Posterior vena cava (tissue), 2 donors: ENCODE data around the gene LMOD1. TPM values are rescaled to one million over a fixed set of nuclear protein-coding genes. Genes with fewer than 3 reads are reported as not detected.
"Not testable (repeated sequence)": the region's sequence is repeated elsewhere in the genome, so short reads cannot be mapped to it uniquely, and the experiment has no call there.

Experiments used
- DNase-seq: peaks from one replicate; pipeline ENCODE4 v3.0.0-alpha.2; 2020; ENCODE audit warnings: low spot score
- intact Hi-C, 2 donors: fragments of 100-400 bp; cut with DNase I; formaldehyde crosslinking; loops; one replicate each; pipeline versions ENCODE4 v1.14.1 to v1.14.2; 2022 to 2023
- total RNA-seq, 2 donors: library from RNA; stranded (reverse); fragmentation: NEBNext Ultra II Directional; extraction: Animal tissue kit (Norgen Biotek cat#: 25700); gene quantifications; one replicate each; pipeline ENCODE4 v1.2.1, GENCODE V29; 2021
- donor health status: DM: yes; HTN: yes; CAD: no.
- donor health status: DM: yes; HTN: yes; CAD: no.

LMOD1 gene
- total RNA-seq, 2 donors from 2014 or later = 297 to 440 TPM

DNA sequence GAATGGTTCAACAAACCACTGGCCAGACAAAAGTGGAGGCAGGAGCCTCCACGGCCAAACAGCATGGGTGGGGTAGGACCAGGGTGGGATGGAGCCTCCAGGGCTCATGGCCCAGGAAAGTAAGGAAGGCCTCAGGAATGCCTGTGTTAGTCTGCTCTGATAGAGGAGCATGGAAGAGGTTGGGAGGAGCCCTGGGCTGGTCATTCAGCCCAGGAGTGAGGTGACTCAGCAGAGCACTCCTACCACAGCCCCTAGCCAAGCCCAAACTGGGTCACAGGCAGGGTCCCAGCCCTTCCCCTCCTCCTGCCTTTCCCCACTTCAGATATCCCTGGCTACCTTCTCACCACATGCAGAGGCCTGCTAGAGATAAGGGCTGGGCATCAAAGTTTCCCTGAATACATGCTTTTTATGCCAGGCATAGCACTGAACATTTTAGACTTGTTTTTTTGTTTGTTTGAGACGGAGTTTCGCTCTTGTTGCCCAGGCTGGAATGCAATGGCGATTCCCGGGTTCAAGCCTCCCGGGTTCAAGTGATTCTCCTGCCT, 60.7 kb downstream of the LMOD1 start:
- DNase-seq = no peak
- intact Hi-C loops = loop anchor here in 1 of 2 donors (1.0 kb wide), 1 partner anchor 33 kb away; no protein-coding TSS in a partner anchor

GRCh38 chr1:201884425-201884824, 61.9 kb downstream of the LMOD1 start:
- DNase-seq = no peak
- intact Hi-C loops = no loop called here

- intact Hi-C loops = no loop called here
- DNase-seq = no peak
Measured at GRCh38 chr1:201883786-201884185, 62.6 kb downstream of the LMOD1 start.

- intact Hi-C loops = no loop called here
- no peak for DNase-seq
Measured at GRCh38 chr1:201883266-201883665, 63.1 kb downstream of the LMOD1 start.

DNA sequence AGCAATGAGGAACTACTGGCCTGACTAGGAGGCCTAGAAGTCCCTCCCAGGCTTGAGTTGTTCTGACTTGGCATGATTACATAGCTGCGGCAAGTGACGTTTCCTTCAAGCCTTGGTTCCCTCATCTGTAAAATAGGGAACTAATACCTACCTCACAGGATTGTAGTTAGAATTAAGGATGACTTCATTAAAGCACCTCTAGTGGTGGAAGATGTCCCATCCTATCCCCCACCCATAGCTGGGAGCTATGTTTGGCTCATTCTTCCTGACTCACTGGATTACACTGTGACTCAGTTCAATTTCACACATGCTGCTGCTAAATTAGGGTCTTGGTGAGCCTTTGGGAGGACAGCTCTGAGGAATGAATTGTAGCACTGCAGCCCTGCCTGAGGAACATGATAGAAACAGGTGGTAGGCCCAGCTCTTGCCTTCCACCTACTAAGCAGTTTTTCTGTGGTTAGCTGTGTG, 63.6 kb downstream of the LMOD1 start:
- intact Hi-C loops = no loop called here
- DNase-seq = no peak

- intact Hi-C loops = no loop called here
Measured at GRCh38 chr1:201881617-201882016, 64.7 kb downstream of the LMOD1 start.

GRCh38 chr1:201880928-201881571, 65.3 kb downstream of the LMOD1 start:
- DNase-seq = no peak
- intact Hi-C loops = no loop called here

More at GRCh38 chr1:201881617-201882016, 64.7 kb downstream of the LMOD1 start:
- DNase-seq = no peak

DNA sequence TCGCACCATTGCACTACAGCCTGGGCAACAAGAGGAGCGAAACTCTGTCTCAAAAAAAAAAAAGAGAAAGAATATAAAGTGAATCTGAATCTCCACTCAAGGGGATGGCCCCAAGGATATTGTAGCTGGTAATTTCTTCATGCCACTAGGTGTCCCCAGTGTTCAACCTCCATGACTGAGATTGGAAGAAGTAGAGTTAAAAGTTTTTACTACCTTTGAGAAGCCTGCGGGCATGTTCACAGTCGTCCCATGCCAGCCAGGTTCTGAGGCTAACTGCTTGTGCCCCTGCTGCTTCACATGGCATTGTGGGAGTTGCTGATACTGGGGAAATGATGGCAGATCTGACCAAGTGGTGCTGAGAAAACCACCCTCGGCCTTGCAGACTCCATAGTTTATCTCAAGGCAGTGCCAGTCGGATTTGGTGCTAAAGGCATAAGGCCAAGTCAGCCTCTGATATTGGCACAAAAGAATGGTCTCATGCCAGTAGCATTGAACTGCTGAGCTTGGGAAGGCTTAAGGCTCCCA, 68.4 kb downstream of the LMOD1 start:
- intact Hi-C loops = loop anchor here in 1 of 2 donors (5.0 kb wide), 1 partner anchor 94 kb away; no protein-coding TSS in a partner anchor
- no peak for DNase-seq

DNA sequence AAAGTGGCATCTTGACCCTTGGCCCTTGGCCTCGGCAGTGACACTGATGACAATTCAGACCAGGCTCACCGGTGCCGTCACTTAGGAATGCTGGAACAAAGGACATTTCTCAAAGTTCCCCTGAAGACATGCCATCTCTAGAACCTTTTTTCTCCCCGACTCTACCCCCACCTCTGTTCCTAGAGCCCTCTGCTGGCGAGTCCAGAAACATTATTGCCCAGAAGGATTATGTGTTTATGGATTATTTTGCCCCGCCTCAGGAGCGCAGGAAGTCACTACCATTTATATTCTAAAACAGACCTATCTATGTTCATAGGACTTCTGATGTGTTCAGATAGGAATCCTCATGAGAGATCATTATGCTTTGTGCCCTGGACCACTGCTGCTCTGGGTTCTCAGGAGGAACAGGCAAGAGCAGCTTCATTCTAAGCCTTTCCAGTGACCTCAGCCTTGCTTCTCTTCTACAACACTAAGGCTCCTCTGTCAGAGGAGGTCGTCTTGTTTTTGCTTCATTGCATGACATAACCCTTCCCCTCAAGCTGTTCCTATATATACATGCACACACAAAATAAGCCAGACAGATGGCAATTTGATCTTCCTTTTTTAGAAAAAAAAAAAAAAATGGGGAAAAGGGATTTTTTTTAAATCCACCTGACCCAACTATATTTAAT, 70.1 kb downstream of the LMOD1 start:
- no peak for DNase-seq
- intact Hi-C loops = loop anchor here in 1 of 2 donors (5.0 kb wide), 1 partner anchor 96 kb away; no protein-coding TSS in a partner anchor

DNA sequence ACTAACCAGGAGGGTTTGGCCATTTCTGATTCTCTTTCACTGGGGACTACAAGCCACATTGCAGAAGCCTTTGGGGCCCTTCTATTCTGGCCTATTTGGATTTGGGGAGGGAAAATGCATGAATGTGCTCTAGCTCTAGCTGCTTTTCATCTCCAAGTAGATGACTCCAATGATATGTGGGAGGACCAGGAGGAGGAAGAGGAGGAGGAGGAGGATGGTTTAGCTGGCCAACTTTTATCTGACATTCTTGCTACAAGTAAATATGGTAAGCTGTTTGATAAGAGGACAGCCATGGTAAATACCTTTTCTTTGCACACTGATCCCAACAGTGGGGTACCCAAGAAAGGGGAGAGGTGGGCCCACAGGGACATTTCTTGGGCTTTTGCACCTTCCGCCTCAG, 71.7 kb downstream of the LMOD1 start:
- DNase-seq = no peak
- intact Hi-C loops = loop anchor here in 1 of 2 donors (5.0 kb wide), 1 partner anchor 98 kb away; no protein-coding TSS in a partner anchor

DNA sequence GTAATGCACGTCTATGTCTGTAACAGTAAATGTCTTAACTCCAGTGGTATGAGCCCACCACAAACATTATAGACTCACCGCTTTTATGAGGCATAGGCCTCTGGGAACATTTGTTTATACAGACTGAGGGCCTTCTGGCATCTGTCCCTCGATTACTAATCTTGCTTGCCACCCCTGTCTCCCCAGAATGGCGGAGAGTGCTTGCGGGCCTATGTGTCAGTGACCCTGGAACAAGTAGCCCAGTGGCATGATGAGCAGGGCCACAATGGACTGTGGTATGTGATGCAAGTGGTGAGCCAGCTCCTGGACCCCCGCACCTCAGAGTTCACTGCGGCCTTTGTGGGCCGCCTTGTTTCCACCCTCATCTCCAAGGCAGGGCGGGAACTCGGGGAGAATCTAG, 76.0 kb downstream of the LMOD1 start:
- intact Hi-C loops = no loop called here
- no peak for DNase-seq

DNA sequence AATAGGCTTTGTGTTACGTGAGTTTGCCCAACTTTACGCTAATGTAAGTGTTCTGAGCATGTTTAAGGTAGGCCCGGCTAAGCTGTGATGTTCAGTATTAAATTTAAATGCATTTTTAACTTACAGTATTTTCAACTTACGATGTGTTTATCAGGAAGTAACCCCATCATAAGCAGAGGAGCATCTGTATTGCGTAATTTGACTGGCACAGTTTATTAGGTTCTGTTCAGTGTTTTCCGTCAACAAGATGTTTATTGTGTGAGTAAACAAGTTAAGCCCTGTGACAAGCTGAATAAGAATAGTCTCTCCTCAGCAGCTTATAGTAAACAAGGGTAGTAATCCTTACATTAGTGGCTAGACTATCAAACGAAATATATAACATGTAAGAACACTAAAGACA, 84.9 kb downstream of the LMOD1 start:
- intact Hi-C loops = no loop called here
- no peak for DNase-seq

- DNase-seq = no peak
- intact Hi-C loops = loop anchor here in 1 of 2 donors (5.0 kb wide), 1 partner anchor 853 kb away; the partner anchor contains the start of gene SYT2
Measured at GRCh38 chr1:201859424-201859823, 86.9 kb downstream of the LMOD1 start.

GRCh38 chr1:201856722-201857121, 89.6 kb downstream of the LMOD1 start:
- intact Hi-C loops = loop anchor here in 1 of 2 donors (5.0 kb wide), 1 partner anchor 856 kb away; the partner anchor contains the start of gene SYT2
- DNase-seq = not testable (repeated sequence)

DNA sequence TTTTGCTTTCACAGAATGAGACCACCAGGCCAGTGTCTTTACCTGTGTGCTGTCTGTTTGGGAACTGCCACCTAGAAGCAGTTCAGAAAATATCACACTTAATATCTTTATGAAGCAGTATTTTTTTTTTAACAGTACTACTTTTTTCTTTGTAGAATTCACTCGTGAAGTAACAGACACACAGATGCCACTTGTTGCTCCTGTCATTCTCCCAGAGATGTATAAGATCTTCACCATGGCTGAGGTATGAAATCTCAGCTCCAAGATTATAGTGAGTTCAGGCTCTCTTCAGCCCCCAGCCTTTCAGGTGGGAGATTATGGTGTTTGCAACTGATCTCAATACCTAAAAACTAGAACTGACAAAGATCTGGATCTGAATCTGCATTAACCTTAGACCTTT, 94.4 kb downstream of the LMOD1 start:
- intact Hi-C loops = no loop called here

DNA sequence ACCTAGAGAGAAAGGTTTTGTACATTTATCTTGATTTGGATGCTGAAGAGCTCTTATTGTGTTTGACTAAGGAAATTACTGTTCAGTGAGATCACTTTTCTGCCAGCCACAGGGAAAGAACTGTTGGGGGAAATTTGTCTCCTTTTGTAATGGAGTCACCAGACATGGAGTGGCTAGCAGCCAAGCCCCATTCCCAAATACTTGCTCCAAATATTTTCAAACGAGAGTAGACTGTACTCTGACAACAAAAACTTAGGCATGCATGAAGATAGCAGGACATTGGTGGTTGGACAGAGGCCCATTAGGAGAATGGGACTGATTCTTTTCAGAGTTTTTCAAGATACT, 96.3 kb downstream of the LMOD1 start:
- intact Hi-C loops = no loop called here
- DNase-seq = no peak

More for the DNA sequence above, 94.4 kb downstream of the LMOD1 start:
- DNase-seq = no peak

DNA sequence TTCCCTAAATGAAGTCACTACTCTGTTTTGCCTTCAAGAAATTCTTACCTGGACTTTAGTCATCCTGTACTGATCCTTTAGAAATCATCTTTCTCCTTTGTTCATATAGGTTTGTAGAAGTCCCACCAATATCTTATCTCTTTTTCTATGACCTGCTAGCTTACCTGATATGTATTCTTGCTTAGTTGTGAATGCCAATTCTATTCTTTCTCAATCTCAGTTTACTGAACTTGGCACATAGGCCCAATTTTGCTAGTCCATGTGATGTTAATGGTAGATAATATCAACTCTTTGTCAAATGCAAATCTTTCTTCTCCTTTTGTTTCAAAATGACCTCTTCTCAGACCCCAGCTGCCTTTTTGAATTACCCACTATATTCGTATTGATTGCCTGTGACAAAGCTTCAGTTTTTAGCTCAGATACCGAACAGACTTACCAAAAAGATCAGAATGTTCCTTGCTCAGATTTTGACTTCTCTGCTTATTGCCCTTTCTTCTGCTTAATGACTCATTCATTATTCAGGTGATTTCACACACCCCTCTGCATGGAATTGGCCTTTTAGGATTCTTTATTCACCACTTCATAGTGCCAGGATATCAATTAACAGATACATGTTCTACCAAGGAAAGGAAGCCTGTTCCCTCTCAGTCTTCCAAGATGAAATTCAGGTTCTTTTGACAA, 96.8 kb downstream of the LMOD1 start:
- intact Hi-C loops = no loop called here
- DNase-seq = no peak

- intact Hi-C loops = no loop called here
- DNase-seq = no peak
Measured at GRCh38 chr1:201848230-201848629, 98.1 kb downstream of the LMOD1 start.

GRCh38 chr1:201847150-201847549, 99.2 kb downstream of the LMOD1 start:
- intact Hi-C loops = no loop called here

More at GRCh38 chr1:201847150-201847549, 99.2 kb downstream of the LMOD1 start:
- DNase-seq = no peak
